Sigmoid colon (tissue), 4 donors: ENCODE results near the gene EIF2S1.

ENCODE experiments used
- EP300 ChIP-seq, 4 donors: sonication (generic); formaldehyde crosslinking; IDR thresholded peaks; one replicate each; pipeline ENCODE4 v1.6.1; 2017; ENCODE audit warnings: antibody characterized with exemption in 4 of 4
- POLR2AphosphoS5 ChIP-seq, 4 donors: sonication (generic); formaldehyde crosslinking; IDR thresholded peaks; one replicate each; pipeline ENCODE4 v1.6.1; 2017; ENCODE audit warnings: antibody characterized with exemption in 4 of 4
- TF ChIP-seq, protein P1 (sequence below), 4 experiments: fragments of 450-650 bp in 3 of 4; fragments of 200-600 bp in 1 of 4; IDR thresholded peaks; one replicate each; pipeline ENCODE4 v1.5.1; 2016 to 2019; ENCODE audit warnings: antibody characterized with exemption in 4 of 4, mild to moderate bottlenecking in 3 of 4, moderate library complexity in 2 of 4

GRCh38 chr14:67416810-67417209, 56.7 kb downstream of the EIF2S1 start:
- TF ChIP-seq POLR2AphosphoS5 (IDR thresholded peaks at IDR 0.05) (no peak), EP300 (IDR thresholded peaks at IDR 0.05) (no peak)
- TF ChIP-seq, protein P1, sequence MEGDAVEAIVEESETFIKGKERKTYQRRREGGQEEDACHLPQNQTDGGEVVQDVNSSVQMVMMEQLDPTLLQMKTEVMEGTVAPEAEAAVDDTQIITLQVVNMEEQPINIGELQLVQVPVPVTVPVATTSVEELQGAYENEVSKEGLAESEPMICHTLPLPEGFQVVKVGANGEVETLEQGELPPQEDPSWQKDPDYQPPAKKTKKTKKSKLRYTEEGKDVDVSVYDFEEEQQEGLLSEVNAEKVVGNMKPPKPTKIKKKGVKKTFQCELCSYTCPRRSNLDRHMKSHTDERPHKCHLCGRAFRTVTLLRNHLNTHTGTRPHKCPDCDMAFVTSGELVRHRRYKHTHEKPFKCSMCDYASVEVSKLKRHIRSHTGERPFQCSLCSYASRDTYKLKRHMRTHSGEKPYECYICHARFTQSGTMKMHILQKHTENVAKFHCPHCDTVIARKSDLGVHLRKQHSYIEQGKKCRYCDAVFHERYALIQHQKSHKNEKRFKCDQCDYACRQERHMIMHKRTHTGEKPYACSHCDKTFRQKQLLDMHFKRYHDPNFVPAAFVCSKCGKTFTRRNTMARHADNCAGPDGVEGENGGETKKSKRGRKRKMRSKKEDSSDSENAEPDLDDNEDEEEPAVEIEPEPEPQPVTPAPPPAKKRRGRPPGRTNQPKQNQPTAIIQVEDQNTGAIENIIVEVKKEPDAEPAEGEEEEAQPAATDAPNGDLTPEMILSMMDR (IDR thresholded peaks at IDR 0.05), result no peak
